SK-N-SH treated with all-trans-retinoic acid at 6 μM for 48 hours (cell line): ENCODE data around the gene OXCT1.

ENCODE experiments used
- ARNTL ChIP-seq: fragments of 450-650 bp; formaldehyde crosslinking; IDR thresholded peaks from 2 replicates; pipeline ENCODE4 v1.5.0; 2020; ENCODE audit warnings: low read depth, mild to moderate bottlenecking, moderate library complexity, borderline replicate concordance
- CSDC2 ChIP-seq: fragments of 250-450 bp; sonication (Bioruptor Pico); IDR thresholded peaks from 2 replicates; pipeline ENCODE4 v1.5.0; 2020; ENCODE audit warnings: mild to moderate bottlenecking, moderate library complexity
- CSRNP3 ChIP-seq: fragments of 250-450 bp; sonication (Bioruptor Pico); IDR thresholded peaks from 2 replicates; pipeline ENCODE4 v1.5.1; 2021; ENCODE audit warnings: mild to moderate bottlenecking, moderate library complexity
- OSR1 ChIP-seq: fragments of 250-450 bp; sonication (Bioruptor Pico); IDR thresholded peaks from 2 replicates; pipeline ENCODE4 v1.8.0; 2022; ENCODE audit warnings: moderate library complexity, mild to moderate bottlenecking, inconsistent platforms
- PATZ1 ChIP-seq: fragments of 250-450 bp; sonication (Bioruptor Pico); IDR thresholded peaks from 2 replicates; pipeline ENCODE4 v1.8.0; 2020; ENCODE audit warnings: mild to moderate bottlenecking, moderate library complexity, borderline replicate concordance
- POU6F1 ChIP-seq: fragments of 250-450 bp; sonication (Bioruptor Pico); IDR thresholded peaks from 2 replicates; pipeline ENCODE4 v1.8.0; 2021; ENCODE audit warnings: low read depth, mild to moderate bottlenecking, moderate library complexity, borderline replicate concordance
- PPARA ChIP-seq: fragments of 250-450 bp; sonication (Bioruptor Pico); IDR thresholded peaks from 2 replicates; pipeline ENCODE4 v1.5.0; 2020; ENCODE audit warnings: mild to moderate bottlenecking, borderline replicate concordance
- RARB ChIP-seq: fragments of 250-450 bp; sonication (Bioruptor Pico); IDR thresholded peaks from 2 replicates; pipeline ENCODE4 v1.8.0; 2021; ENCODE audit warnings: mild to moderate bottlenecking, moderate library complexity
- SNAI2 ChIP-seq: fragments of 250-450 bp; sonication (Bioruptor Pico); IDR thresholded peaks from 2 replicates; pipeline ENCODE4 v1.5.0; 2020; ENCODE audit warnings: mild to moderate bottlenecking, moderate library complexity
- ZC3H10 ChIP-seq: fragments of 250-450 bp; sonication (Bioruptor Pico); IDR thresholded peaks from 2 replicates; pipeline ENCODE4 v1.5.1; 2021; ENCODE audit warnings: mild to moderate bottlenecking, moderate library complexity
- ZFP3 ChIP-seq: fragments of 250-450 bp; sonication (Bioruptor Pico); IDR thresholded peaks from 2 replicates; pipeline ENCODE4 v1.5.0; 2020; ENCODE audit warnings: mild to moderate bottlenecking, moderate library complexity
- ZFP30 ChIP-seq: fragments of 450-650 bp; formaldehyde crosslinking; IDR thresholded peaks from 2 replicates; pipeline ENCODE4 v1.5.0; 2022; ENCODE audit warnings: mild to moderate bottlenecking, moderate library complexity
- ZNF70 ChIP-seq: fragments of 450-650 bp; formaldehyde crosslinking; IDR thresholded peaks from 2 replicates; pipeline ENCODE4 v1.5.0; 2020; ENCODE audit warnings: mild to moderate bottlenecking, moderate library complexity
- TF ChIP-seq, protein P1 (sequence below): fragments of 250-450 bp; sonication (Bioruptor Pico); IDR thresholded peaks from 2 replicates; pipeline ENCODE4 v1.5.1; 2020; ENCODE audit warnings: low read depth, mild to moderate bottlenecking, moderate library complexity

GRCh38 chr5:41863871-41864486 is 6.2 kb downstream of the OXCT1 start:
- TF ChIP-seq PATZ1 (no peak), PPARA (CRISPR knock-in tag) (no peak), SNAI2 (no peak), CSRNP3 (no peak), CSDC2 (CRISPR knock-in tag) (no peak), POU6F1 (no peak), RARB (no peak), ZFP3 (no peak), ZFP30 (CRISPR knock-in tag) (no peak), ZNF70 (CRISPR knock-in tag) (no peak), ARNTL (no peak), OSR1 (CRISPR knock-in tag) (no peak), ZC3H10 (CRISPR knock-in tag) (no peak)
- TF ChIP-seq, protein P1, sequence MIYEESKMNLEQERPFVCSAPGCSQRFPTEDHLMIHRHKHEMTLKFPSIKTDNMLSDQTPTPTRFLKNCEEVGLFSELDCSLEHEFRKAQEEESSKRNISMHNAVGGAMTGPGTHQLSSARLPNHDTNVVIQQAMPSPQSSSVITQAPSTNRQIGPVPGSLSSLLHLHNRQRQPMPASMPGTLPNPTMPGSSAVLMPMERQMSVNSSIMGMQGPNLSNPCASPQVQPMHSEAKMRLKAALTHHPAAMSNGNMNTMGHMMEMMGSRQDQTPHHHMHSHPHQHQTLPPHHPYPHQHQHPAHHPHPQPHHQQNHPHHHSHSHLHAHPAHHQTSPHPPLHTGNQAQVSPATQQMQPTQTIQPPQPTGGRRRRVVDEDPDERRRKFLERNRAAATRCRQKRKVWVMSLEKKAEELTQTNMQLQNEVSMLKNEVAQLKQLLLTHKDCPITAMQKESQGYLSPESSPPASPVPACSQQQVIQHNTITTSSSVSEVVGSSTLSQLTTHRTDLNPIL (CRISPR knock-in tag), result no peak
